Right ventricle myocardium superior (tissue), 1 donor: ENCODE results near the gene MSGN1. TPM values are rescaled to one million over a fixed set of nuclear protein-coding genes. Genes with fewer than 3 reads are reported as not detected.
A peak's percentile ranks its signal among the peaks of the same experiment; 100 is the strongest.

Source experiments
- ATAC-seq: fragments of 200-7000 bp; cut with Tn5 transposase; one replicate; pipeline ENCODE4 v1.9.1; 2020; ENCODE audit warnings: mild to moderate bottlenecking; ENCODE audit not compliant: poor library complexity
- DNase-seq: peaks from one replicate; pipeline ENCODE4 v3.0.0-alpha.2; 2020
- intact Hi-C: fragments of 100-400 bp; cut with DNase I; formaldehyde crosslinking; loops from one replicate; pipeline ENCODE4 v1.11.2; 2022
- total RNA-seq: library from RNA; stranded (reverse); fragmentation: NEBNext Ultra II Directional; extraction: Animal tissue kit (Norgen Biotek cat#: 25700); gene quantifications from one replicate; pipeline ENCODE4 v1.2.1, GENCODE V29; 2021
- donor health status: DM: no; HTN: yes; CAD: no; lungs with severe emphysema.

MSGN1 gene
- total RNA-seq, 1 donor from 2014 or later: not detected

GRCh38 chr2:17835516-17835915 is 19.3 kb downstream of the MSGN1 start:
- intact Hi-C loops: no loop called here
- DNase-seq (no peak), ATAC-seq (no peak)

DNA sequence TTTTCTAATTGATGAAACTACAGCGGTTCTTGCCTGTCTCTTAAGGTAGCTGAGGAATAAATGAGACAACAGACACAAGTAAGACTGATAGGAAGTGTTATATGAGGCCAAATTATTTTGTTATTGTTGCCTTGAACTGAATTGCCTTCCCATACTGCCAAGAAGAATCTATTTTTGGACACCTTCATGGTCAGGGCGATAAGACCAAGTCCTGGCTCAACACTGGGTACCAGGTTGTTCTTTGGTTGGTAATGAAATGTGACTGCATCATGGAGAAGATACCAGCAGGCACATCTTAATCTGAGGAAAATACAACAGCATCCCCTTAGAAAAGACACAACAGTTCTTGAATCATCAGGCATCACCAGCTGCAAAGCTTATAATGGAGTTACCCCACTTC is 23.7 kb downstream of the MSGN1 start:
- peak; percentile 93 for ATAC-seq
- intact Hi-C loops: no loop called here
- no peak for DNase-seq

DNA sequence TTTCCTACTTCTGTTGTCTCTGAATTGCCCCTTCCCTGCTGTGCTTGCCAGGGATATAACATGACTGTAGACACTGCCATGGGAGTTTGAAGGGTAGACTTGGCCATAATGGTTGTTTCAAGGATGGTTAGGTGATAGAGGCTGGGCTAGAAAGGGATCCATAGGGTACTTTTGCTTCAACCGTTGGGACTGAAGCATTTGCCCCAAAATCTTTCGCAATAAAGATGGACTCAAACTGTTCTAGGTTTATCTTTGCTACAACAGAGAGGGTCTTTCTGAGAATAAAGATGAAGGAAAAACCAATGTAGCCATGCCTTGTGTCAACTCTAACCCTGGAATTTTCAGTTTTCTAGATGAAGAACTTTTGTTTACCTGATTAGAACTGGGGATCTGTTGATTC is 27.2 kb downstream of the MSGN1 start:
- intact Hi-C loops: no loop called here
- DNase-seq (no peak), ATAC-seq (no peak)

- intact Hi-C loops: no loop called here
- ATAC-seq: no peak
Observed at GRCh38 chr2:17845806-17846205, 29.5 kb downstream of the MSGN1 start.

DNA sequence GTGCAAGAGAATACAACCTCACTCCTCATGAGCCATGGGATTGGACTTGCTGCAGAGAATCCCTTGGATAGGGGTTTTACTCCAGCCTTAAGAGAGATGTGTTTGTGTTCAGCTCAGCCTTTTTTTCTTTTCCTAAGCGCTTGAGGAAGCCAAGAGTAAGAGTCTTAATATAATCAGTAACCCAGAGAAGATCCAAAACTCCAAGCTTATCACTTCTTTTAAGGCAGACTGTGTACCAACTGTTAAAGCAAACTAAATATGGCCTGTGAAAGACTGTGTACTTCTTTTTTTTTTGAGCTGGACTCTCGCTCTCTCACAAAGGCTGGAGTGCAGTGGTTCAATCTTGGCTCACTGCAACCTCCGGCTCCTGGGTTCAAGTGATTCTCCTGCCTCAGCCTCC is 30.4 kb downstream of the MSGN1 start:
- intact Hi-C loops: no loop called here
- ATAC-seq: no peak
- DNase-seq: no peak

More at GRCh38 chr2:17845806-17846205, 29.5 kb downstream of the MSGN1 start:
- no peak for DNase-seq

DNA sequence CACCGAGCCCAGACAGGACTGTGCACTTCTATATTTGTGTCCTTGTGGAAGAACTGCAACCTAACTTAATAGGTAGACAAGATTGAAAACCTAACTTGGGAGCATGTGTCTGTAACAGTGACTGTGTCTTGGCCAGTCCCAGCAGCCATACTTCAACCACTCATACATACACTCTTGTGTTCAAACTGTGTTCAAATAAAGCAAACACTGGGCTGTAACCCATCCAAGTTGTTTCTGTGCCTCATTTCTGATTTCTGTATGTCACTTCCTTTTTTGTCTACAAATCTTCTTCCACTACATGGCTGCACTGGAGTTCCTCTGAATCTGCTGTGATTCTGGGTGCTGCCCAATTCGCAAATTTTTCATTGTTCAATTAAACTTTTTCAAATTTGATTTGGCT is 31.0 kb downstream of the MSGN1 start:
- DNase-seq: no peak
- intact Hi-C loops: no loop called here

DNA sequence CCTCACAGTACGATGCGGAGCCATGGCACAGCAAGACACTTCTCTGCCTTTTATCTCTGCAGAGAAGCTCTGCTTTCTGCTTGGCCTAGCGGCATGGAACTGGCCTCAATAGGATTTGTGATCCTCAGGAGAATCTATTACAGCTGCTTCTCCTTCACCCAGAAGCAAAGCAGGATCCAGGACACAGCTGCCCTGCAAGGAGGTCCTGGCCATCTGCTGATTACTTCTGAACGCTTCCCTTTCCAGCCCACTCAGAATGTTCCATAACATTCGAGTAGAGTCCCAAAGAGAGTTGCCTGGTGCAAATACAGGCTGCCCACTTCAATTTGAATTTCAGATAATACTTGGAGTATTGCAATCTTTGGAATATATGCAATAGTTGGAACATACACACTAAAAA is 33.0 kb downstream of the MSGN1 start:
- intact Hi-C loops: no loop called here
- ATAC-seq (no peak), DNase-seq (no peak)

More for the DNA sequence above, 31.0 kb downstream of the MSGN1 start:
- no peak for ATAC-seq

GRCh38 chr2:17850151-17850550 is 33.9 kb downstream of the MSGN1 start:
- intact Hi-C loops: loop anchor here (5.0 kb wide), 2 partner anchors 297 to 527 kb away; no protein-coding TSS in a partner anchor
- ATAC-seq (no peak), DNase-seq (no peak)

- intact Hi-C loops: loop anchor here (5.0 kb wide), 2 partner anchors 295 to 525 kb away; no protein-coding TSS in a partner anchor
- ATAC-seq (peak; percentile 87), DNase-seq (peak; percentile 46)
Observed at GRCh38 chr2:17851731-17852585, 35.7 kb downstream of the MSGN1 start.

GRCh38 chr2:17853799-17854198 is 37.5 kb downstream of the MSGN1 start:
- intact Hi-C loops: loop anchor here (5.0 kb wide), 2 partner anchors 294 to 524 kb away; no protein-coding TSS in a partner anchor
- DNase-seq (no peak), ATAC-seq (no peak)

GRCh38 chr2:17857021-17857420 is 40.8 kb downstream of the MSGN1 start:
- DNase-seq (no peak), ATAC-seq (no peak)
- intact Hi-C loops: no loop called here

GRCh38 chr2:17858064-17858463 is 41.8 kb downstream of the MSGN1 start:
- DNase-seq (no peak), ATAC-seq (no peak)
- intact Hi-C loops: no loop called here

- intact Hi-C loops: no loop called here
- DNase-seq (no peak), ATAC-seq (no peak)
Observed at GRCh38 chr2:17863539-17863938, 47.3 kb downstream of the MSGN1 start.

- intact Hi-C loops: no loop called here
- no peak for ATAC-seq
Observed at GRCh38 chr2:17864676-17865075, 48.4 kb downstream of the MSGN1 start.

DNA sequence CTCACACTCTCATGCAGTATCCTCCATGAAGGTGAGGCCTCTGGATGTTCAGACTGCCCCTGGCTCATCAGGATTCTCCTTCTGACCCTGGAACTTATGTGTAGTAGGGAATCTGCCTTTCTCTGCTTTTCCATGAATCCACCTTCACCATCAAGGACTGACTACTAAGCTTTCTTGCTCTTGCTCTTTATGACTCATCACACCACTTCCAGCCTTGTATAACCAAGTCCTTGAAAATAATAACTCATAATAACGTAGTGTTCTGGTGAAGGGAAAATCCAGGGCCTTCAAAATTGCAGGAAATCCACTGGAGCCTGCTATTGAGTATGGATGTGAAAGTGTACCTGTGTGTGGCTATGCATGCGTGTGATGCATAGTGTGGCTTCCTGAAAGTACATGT is 50.9 kb downstream of the MSGN1 start:
- ATAC-seq (no peak), DNase-seq (no peak)
- intact Hi-C loops: no loop called here

More at GRCh38 chr2:17864676-17865075, 48.4 kb downstream of the MSGN1 start:
- no peak for DNase-seq

Other genes starting within 250 kb of the MSGN1 start
- 12.1 TPM for gene SMC6, start 62.6 kb upstream of the MSGN1 start, total RNA-seq
- gene GEN1, start 62.3 kb upstream of the MSGN1 start, total RNA-seq: 4.5 TPM
- gene KCNS3, start 62.2 kb downstream of the MSGN1 start, total RNA-seq: 4.2 TPM